HL-60 (cell line): ENCODE measurements around the gene COX6A1.

Experiments
- DNase-seq, 2 experiments: peaks; one replicate each; pipeline ENCODE4 v3.0.0-alpha.2; 2010 to 2020; ENCODE audit warnings: low read depth in 1 of 2, low spot score in 1 of 2
- H3K27ac ChIP-seq: fragments of 250-450 bp; sonication (Bioruptor Pico); replicated peaks from 2 replicates; pipeline ENCODE4 v1.5.1; 2020; ENCODE audit warnings: mild to moderate bottlenecking, moderate library complexity
- H3K27me3 ChIP-seq: fragments of 250-450 bp; sonication (Bioruptor Pico); 2 replicates; pipeline ENCODE4 v1.5.1; 2021; ENCODE audit warnings: mild to moderate bottlenecking, moderate library complexity; ENCODE audit not compliant: insufficient read depth, poor library complexity, severe bottlenecking
- H3K4me3 ChIP-seq: replicated peaks from 2 replicates; pipeline ENCODE4 v1.5.1; 2011; ENCODE audit warnings: mild to moderate bottlenecking, control low read depth, low read length; ENCODE audit not compliant: insufficient read depth
- GABPA ChIP-seq: IDR thresholded peaks from 2 replicates; pipeline ENCODE4 v1.6.1; 2012; ENCODE audit warnings: low read depth
- POLR2AphosphoS5 ChIP-seq: IDR thresholded peaks from 2 replicates; pipeline ENCODE4 v1.6.1; 2012; ENCODE audit warnings: low read depth
- SPI1 ChIP-seq: IDR thresholded peaks from 2 replicates; pipeline ENCODE4 v1.6.1; 2012; ENCODE audit warnings: low read depth, mild to moderate bottlenecking, borderline replicate concordance
- TF ChIP-seq, protein P1 (sequence below): IDR thresholded peaks from 2 replicates; pipeline ENCODE4 v1.6.1; 2012; ENCODE audit warnings: low read depth; ENCODE audit not compliant: insufficient replicate concordance
- TF ChIP-seq, protein P2 (sequence below): IDR thresholded peaks from one replicate; pipeline ENCODE4 v1.5.1; 2011; ENCODE audit warnings: low read length, control low read depth, inconsistent platforms; ENCODE audit not compliant: insufficient read depth

COX6A1 gene

DNA sequence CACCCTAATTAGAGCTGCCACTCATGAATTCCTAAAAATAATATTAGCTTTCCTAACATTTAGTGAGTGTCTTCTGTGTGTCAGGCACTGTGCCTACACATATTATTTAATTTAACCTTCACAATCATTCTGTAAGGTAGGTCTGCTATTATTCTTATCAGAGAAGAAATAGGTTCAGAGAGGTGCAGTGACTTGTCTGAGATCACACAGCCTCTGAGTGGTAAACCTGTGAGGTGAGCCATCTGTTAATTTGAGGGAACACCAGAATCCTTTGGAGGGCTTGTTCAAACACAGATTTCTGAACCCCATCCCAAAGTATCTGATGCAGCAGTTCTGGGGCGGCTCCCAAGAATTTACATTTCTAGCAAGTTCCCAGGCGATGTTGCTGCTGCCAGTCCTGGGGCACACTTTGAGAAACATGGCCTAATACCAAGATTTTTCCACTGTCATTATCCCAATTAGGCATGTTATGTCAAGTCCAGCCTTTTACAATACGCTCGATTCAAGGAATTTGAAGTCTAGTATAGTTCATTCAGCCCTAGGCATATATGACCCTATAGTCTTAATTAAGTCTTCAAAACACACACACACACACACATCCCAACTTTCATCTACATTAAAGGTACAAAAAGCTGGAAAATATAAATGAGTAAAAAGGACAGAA lies 19.9 kb upstream of the COX6A1 start:
- H3K27me3 ChIP-seq: no peaks in the 10 kb centered on the region
- no peak for DNase-seq
- no peak overlapping the region for H3K4me3 ChIP-seq
- TF ChIP-seq, protein P1, sequence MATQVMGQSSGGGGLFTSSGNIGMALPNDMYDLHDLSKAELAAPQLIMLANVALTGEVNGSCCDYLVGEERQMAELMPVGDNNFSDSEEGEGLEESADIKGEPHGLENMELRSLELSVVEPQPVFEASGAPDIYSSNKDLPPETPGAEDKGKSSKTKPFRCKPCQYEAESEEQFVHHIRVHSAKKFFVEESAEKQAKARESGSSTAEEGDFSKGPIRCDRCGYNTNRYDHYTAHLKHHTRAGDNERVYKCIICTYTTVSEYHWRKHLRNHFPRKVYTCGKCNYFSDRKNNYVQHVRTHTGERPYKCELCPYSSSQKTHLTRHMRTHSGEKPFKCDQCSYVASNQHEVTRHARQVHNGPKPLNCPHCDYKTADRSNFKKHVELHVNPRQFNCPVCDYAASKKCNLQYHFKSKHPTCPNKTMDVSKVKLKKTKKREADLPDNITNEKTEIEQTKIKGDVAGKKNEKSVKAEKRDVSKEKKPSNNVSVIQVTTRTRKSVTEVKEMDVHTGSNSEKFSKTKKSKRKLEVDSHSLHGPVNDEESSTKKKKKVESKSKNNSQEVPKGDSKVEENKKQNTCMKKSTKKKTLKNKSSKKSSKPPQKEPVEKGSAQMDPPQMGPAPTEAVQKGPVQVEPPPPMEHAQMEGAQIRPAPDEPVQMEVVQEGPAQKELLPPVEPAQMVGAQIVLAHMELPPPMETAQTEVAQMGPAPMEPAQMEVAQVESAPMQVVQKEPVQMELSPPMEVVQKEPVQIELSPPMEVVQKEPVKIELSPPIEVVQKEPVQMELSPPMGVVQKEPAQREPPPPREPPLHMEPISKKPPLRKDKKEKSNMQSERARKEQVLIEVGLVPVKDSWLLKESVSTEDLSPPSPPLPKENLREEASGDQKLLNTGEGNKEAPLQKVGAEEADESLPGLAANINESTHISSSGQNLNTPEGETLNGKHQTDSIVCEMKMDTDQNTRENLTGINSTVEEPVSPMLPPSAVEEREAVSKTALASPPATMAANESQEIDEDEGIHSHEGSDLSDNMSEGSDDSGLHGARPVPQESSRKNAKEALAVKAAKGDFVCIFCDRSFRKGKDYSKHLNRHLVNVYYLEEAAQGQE: no peak
- TF ChIP-seq, protein P2, sequence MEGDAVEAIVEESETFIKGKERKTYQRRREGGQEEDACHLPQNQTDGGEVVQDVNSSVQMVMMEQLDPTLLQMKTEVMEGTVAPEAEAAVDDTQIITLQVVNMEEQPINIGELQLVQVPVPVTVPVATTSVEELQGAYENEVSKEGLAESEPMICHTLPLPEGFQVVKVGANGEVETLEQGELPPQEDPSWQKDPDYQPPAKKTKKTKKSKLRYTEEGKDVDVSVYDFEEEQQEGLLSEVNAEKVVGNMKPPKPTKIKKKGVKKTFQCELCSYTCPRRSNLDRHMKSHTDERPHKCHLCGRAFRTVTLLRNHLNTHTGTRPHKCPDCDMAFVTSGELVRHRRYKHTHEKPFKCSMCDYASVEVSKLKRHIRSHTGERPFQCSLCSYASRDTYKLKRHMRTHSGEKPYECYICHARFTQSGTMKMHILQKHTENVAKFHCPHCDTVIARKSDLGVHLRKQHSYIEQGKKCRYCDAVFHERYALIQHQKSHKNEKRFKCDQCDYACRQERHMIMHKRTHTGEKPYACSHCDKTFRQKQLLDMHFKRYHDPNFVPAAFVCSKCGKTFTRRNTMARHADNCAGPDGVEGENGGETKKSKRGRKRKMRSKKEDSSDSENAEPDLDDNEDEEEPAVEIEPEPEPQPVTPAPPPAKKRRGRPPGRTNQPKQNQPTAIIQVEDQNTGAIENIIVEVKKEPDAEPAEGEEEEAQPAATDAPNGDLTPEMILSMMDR: no peak
- TF ChIP-seq GABPA (no peak), POLR2AphosphoS5 (no peak), SPI1 (no peak)
- H3K27ac ChIP-seq: no peak overlapping the region

DNA sequence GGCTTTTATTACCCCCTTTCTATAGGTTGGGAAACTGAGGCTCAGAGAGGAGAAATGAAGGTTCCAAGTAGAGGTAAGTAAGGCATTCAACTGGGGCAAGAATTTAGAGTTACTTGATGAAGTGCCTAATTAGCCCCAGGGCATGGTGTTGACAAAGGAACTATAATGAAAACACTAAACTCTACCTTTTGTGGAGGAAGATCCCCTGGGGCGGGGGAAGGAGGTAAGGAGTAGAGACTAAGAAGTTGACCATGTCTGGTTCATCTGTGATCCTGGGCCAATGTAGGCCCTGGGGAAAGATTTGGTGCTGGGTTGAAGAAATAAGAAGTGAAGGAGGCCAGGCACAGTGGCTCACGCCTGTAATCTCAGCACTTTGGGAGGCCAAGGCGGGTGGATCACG lies 16.2 kb upstream of the COX6A1 start:
- DNase-seq: no peak
- no peaks in the 10 kb centered on the region for H3K27me3 ChIP-seq
- no peak overlapping the region for H3K4me3 ChIP-seq
- H3K27ac ChIP-seq: no peak overlapping the region
- TF ChIP-seq, protein P2: no peak
- TF ChIP-seq POLR2AphosphoS5 (no peak), SPI1 (no peak), GABPA (no peak)
- TF ChIP-seq, protein P1: no peak

DNA sequence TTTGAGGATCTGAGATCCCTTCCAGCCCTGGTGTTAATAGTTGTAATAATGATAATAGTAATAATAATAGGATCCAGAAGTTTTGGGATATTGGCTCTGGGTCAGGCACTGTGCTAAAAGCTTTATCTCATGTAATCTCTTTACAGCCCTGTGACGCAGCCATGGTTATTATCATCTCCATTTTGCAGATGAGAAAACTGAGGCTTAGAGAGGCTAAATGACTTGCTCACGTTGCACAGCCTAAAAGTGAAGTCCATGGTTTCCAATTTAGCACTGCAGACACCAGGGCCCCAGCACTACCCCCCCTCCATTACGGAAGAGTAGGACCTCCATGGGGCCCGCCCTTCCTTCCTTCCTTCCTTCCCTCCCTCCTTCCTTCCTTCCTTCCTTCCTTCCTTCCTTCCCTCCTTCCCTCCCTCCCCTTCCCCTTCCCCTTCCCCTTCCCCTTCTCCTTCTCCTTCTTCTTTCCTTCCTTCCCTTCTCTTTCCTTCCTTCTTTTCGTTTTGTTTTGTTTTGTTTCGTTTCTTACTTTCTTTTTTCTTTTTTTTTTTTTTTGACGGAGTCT lies 14.9 kb upstream of the COX6A1 start:
- Histone ChIP-seq H3K27ac (no peak overlapping the region), H3K27me3 (no peaks in the 10 kb centered on the region), H3K4me3 (no peak overlapping the region)
- TF ChIP-seq, protein P2: no peak
- no peak for DNase-seq

DNA sequence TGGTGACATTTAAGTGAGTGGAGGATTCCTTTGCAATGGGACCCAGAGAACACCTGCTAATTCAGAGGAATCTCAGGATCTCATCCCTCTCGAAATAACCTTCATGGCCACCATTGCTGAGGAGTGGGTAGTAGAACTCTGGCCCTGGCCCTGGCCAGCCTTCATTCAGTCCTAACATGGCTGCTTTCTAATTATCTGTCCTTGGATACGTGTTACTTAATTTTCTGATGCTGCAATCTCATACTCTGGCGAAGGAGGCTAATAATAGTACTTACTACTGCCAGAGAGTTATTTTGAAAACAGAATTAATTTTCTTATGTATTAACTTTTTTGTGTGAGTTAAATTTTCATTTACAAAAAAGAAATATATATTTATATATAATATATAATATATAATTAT lies 12.1 kb upstream of the COX6A1 start:
- H3K27me3 ChIP-seq: no peaks in the 10 kb centered on the region
- TF ChIP-seq GABPA: no peak
- TF ChIP-seq, protein P2: no peak
- TF ChIP-seq POLR2AphosphoS5: no peak
- TF ChIP-seq, protein P1: no peak
- no peak for TF ChIP-seq SPI1
- H3K27ac ChIP-seq: no peak overlapping the region
- no peak for DNase-seq
- no peak overlapping the region for H3K4me3 ChIP-seq
